Gastroesophageal sphincter (tissue), 3 donors: ENCODE results near the gene LTF.

ENCODE experiments used
- POLR2AphosphoS5 ChIP-seq: sonication (generic); formaldehyde crosslinking; IDR thresholded peaks from one replicate; pipeline ENCODE4 v1.6.1; 2017; ENCODE audit warnings: antibody characterized with exemption
- TF ChIP-seq, protein P1 (sequence below), 4 experiments: fragments of 200-600 bp in 2 of 4; fragments of 450-650 bp in 2 of 4; sonication (generic) in 1 of 4; IDR thresholded peaks; one replicate each; pipeline ENCODE4 v1.5.1; 2017 to 2019; ENCODE audit warnings: antibody characterized with exemption in 4 of 4, mild to moderate bottlenecking in 2 of 4, moderate library complexity in 2 of 4

DNA sequence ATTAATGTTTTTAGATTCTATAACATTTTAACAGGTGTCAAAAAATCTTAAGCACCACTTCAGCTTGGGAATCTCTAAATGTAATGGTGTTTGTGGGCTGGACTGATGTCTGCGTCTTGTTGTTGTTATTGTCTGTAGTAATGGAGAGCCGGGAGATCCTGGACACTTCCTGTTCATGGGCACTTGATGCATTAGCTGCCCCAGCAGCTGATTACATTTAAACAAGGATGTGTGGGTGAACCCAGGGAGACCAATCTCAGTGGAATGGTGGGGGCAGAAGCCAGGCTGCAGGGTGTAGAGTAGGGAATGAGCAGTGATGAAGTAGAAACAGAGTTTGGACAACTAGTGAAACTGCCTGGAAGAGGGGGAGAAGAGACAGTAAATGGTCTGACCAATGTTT, 65.6 kb downstream of the LTF start:
- TF ChIP-seq, protein P1, sequence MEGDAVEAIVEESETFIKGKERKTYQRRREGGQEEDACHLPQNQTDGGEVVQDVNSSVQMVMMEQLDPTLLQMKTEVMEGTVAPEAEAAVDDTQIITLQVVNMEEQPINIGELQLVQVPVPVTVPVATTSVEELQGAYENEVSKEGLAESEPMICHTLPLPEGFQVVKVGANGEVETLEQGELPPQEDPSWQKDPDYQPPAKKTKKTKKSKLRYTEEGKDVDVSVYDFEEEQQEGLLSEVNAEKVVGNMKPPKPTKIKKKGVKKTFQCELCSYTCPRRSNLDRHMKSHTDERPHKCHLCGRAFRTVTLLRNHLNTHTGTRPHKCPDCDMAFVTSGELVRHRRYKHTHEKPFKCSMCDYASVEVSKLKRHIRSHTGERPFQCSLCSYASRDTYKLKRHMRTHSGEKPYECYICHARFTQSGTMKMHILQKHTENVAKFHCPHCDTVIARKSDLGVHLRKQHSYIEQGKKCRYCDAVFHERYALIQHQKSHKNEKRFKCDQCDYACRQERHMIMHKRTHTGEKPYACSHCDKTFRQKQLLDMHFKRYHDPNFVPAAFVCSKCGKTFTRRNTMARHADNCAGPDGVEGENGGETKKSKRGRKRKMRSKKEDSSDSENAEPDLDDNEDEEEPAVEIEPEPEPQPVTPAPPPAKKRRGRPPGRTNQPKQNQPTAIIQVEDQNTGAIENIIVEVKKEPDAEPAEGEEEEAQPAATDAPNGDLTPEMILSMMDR (IDR thresholded peaks at IDR 0.05): no peak
- no peak for TF ChIP-seq POLR2AphosphoS5
